Heart right ventricle (tissue), 16 donors: ENCODE data around the gene STIP1. TPM values are rescaled to one million over a fixed set of nuclear protein-coding genes. Genes with fewer than 3 reads are reported as not detected.

Experiments
- ATAC-seq, 8 donors: fragments of 200-7000 bp; cut with Tn5 transposase; one replicate each; pipeline ENCODE4 v1.9.1; 2020; ENCODE audit warnings: mild to moderate bottlenecking in 8 of 8, moderate library complexity in 8 of 8, moderate number of reproducible peaks in 1 of 8
- DNase-seq, 2 donors: peaks; one replicate each; pipeline ENCODE4 v3.0.0-alpha.2; 2020
- H3K27ac ChIP-seq, 10 donors: fragments of 200-600 bp; sonication (generic) in 2 of 10; one replicate each; pipeline versions ENCODE4 v1.5.0 to v1.8.0; 2020 to 2022; ENCODE audit warnings: mild to moderate bottlenecking in 3 of 10
- H3K27me3 ChIP-seq, 7 donors: fragments of 200-600 bp; one replicate each; pipeline ENCODE4 v1.8.0; 2021 to 2022; ENCODE audit warnings: mild to moderate bottlenecking in 2 of 7
- H3K36me3 ChIP-seq, 9 donors: fragments of 200-600 bp; sonication (generic) in 1 of 9; one replicate each; pipeline versions ENCODE4 v1.5.0 to v1.8.0; 2020 to 2022; ENCODE audit warnings: mild to moderate bottlenecking in 2 of 9
- H3K4me1 ChIP-seq, 9 donors: fragments of 200-600 bp; sonication (generic) in 1 of 9; one replicate each; pipeline versions ENCODE4 v1.5.0 to v1.8.0; 2020 to 2022; ENCODE audit warnings: mild to moderate bottlenecking in 4 of 9
- H3K4me3 ChIP-seq, 10 donors: fragments of 200-600 bp; sonication (generic) in 2 of 10; one replicate each; pipeline versions ENCODE4 v1.5.0 to v1.8.0; 2020 to 2022; ENCODE audit warnings: mild to moderate bottlenecking in 7 of 10, moderate library complexity in 2 of 10
- H3K9me3 ChIP-seq, 11 donors: fragments of 200-600 bp in 10 of 11; sonication (generic) in 2 of 11; one replicate each; pipeline versions ENCODE4 v1.5.0 to v1.8.0; 2013 to 2022; ENCODE audit warnings: mild to moderate bottlenecking in 2 of 11, control low read depth in 1 of 11, moderate library complexity in 1 of 11
- WGBS, 2 donors: extraction: QIAGEN DNeasy Blood & Tissue Kit; methylation state at CpG; one replicate each; pipeline ENCODE4 v1.1.7; 2013; ENCODE audit warnings: inconsistent platforms in 1 of 2; 5-methylcytosine and 5-hydroxymethylcytosine counted together
- intact Hi-C, 10 donors: fragments of 100-400 bp; cut with DNase I; formaldehyde crosslinking; loops; one replicate each; pipeline versions ENCODE4 v1.11.1 to v1.14.2; 2022
- polyA plus RNA-seq, 2 donors: library from polyadenylated mRNA; stranded (reverse); fragments of 200-250 nt; gene quantifications; one replicate each; pipeline ENCODE4 v1.2.3, GENCODE V29; 2013
- total RNA-seq, 10 donors: library from RNA; stranded (reverse); fragmentation: NEBNext Ultra II Directional in 3 of 10; extraction: Animal tissue kit (Norgen Biotek cat#: 25700) in 3 of 10; gene quantifications; one replicate each; pipeline versions ENCODE4 v1.2.1 to v1.2.4, GENCODE V29; 2021 to 2023
- TF ChIP-seq, protein P1 (sequence below), 9 donors: fragments of 200-600 bp; sonication (generic) in 2 of 9; IDR thresholded peaks; one replicate each; pipeline versions ENCODE4 v1.5.0 to v1.8.0; 2021 to 2022; ENCODE audit warnings: antibody characterized with exemption in 9 of 9, mild to moderate bottlenecking in 5 of 9, moderate library complexity in 1 of 9
- donor health status: Arrhythmogenic right ventricular cardiomyopathy.
- donor health status: ischemic (EF 13 %, LVEDD 7.1; RV severe dilation, severe dysfunction).
- donor health status: healthy with polysubstance abuse.
- donor health status: DM: no; HTN: yes; CAD: no.
- donor health status: DM: no; HTN: no; CAD: no.
- donor health status: ischemic (EF 25% LVEDD 6.9; RV normal size, moderate dysfunction).
- donor health status: ischemic (EF 25% LVEDD 5.7; RV mildly dilated, moderate dysfunction).
- donor health status: healthy.
- donor health status: DM: yes; HTN: yes; CAD: no.
- donor health status: Ischemic cardiomyopathy.
- donor health status: ischemic (EF 35%, LVEDD 5.7; RV mildly dilated, moderate dysfunction).
- donor health status: nonischemic (EF 11% LVEDD 7.7; RV severe dilation, severe dysfunction).
- donor health status: DM: yes; HTN: yes; CAD: no.
- donor health status: PGD.
- donor health status: ischemic (EF 29% LVEDD 5.4; RV normal size, mild dysfunction).
- donor health status: nonischemic (EF 23%, LVEDD 6.1; RV moderate dilation, normal function).

Gene STIP1
- total and polyA plus RNA-seq, 12 donors, result 55.3 to 144 (median 87.9) TPM

DNA sequence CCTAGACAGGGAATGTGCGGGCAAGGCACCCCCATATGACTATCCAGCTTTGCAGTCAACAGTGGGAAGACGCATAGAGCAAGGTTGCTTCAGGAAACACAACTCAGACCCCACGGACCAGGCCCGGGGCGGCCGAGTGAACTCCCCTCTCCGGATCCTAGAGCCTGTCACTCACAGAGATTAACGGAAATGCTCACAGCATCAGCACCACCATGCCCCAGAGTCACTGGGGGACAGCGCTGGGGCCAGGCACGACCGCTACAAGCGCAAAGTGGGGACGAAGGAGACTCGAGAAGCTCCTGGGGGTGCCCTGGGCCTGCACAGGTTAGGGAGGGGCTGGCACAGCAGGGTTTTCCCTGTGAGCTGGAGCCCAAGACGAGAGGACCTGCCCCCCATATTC, 35.9 kb upstream of the STIP1 start:
- 88 to 89% methylated on average over 15 of the region's 15 CpGs for WGBS, 2 donors
- Histone ChIP-seq H3K4me3 (no peak overlapping the region), H3K4me1 (peaks cover 8 to 60% (median 34%) of the 10 kb centered on the region in 9 donors), H3K36me3 (peaks cover 0 to 6% (median 0%) of the 10 kb centered on the region in 9 donors), H3K27ac (peak overlapping the region in 4 of 10 donors; percentile 77 to 87 (median 78)), H3K27me3 (no peaks in the 10 kb centered on the region), H3K9me3 (no peaks in the 10 kb centered on the region)
- intact Hi-C loops, result loop anchor here in 2 of 10 donors (2.0 to 5.0 kb wide), 2 partner anchors 151 to 313 kb away; partner anchors contain the start of gene MARK2 (in 2 of the 2)
- ATAC-seq (no peak), DNase-seq (no peak)
- TF ChIP-seq, protein P1, sequence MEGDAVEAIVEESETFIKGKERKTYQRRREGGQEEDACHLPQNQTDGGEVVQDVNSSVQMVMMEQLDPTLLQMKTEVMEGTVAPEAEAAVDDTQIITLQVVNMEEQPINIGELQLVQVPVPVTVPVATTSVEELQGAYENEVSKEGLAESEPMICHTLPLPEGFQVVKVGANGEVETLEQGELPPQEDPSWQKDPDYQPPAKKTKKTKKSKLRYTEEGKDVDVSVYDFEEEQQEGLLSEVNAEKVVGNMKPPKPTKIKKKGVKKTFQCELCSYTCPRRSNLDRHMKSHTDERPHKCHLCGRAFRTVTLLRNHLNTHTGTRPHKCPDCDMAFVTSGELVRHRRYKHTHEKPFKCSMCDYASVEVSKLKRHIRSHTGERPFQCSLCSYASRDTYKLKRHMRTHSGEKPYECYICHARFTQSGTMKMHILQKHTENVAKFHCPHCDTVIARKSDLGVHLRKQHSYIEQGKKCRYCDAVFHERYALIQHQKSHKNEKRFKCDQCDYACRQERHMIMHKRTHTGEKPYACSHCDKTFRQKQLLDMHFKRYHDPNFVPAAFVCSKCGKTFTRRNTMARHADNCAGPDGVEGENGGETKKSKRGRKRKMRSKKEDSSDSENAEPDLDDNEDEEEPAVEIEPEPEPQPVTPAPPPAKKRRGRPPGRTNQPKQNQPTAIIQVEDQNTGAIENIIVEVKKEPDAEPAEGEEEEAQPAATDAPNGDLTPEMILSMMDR (IDR thresholded peaks at IDR 0.05), result no peak

DNA sequence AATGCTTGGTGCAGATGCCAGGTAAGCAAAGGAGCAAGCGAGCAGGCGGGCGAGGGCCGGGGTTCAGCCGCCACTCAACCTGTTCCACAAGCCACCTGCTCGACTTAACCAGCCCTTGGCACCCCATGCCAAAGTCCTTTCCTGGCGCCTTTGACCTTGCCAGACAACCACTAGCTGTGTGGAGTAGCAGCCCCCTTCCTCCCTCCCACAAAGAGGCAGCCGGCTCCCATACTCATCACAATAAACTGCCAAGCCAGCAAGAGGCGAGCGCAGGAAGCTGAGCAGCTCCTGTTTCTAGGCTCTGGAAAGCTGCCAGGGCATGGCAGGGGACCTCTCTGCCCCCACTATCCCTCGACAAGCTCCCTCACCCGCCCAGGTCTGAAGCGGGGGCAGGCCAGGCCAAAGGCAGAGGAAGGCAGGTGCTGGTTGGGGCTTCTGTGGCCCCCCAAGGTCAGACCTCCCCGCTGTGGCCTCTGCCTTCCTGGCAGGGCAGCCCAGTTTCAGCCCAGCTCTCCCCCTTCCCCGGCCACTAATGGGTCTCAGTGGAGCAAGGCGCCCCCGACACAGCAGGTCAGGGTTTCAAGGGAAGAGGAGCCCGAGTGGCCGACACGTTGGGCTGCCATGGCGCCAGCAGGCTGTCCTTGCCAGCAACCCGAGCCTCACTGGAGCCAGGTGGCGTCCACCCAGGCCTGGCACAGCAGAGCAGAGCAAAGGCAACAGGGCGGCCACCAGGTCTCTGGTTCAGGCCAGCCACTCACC, 35.3 kb upstream of the STIP1 start:
- peaks cover 0 to 6% (median 0%) of the 10 kb centered on the region in 9 donors for H3K36me3 ChIP-seq
- peak overlapping the region; percentile 31 to 87 (median 71) for H3K27ac ChIP-seq
- DNase-seq, result peak; percentile 52 to 71
- H3K27me3 ChIP-seq, result no peaks in the 10 kb centered on the region
- H3K4me1 ChIP-seq, result peaks cover 8 to 59% (median 34%) of the 10 kb centered on the region in 9 donors
- TF ChIP-seq, protein P1 (IDR thresholded peaks at IDR 0.05), result peak in 1 of 9 donors; percentile 6
- H3K9me3 ChIP-seq, result no peaks in the 10 kb centered on the region
- WGBS, 2 donors, result 60 to 72% methylated on average over 24 of the region's 24 CpGs
- H3K4me3 ChIP-seq, result no peak overlapping the region
- intact Hi-C loops, result loop anchor here in 2 of 10 donors (2.0 to 5.0 kb wide), 2 partner anchors 152 to 313 kb away; partner anchors contain the start of gene MARK2 (in 2 of the 2)
- ATAC-seq, result peak; percentile 23 to 61 (median 47)

DNA sequence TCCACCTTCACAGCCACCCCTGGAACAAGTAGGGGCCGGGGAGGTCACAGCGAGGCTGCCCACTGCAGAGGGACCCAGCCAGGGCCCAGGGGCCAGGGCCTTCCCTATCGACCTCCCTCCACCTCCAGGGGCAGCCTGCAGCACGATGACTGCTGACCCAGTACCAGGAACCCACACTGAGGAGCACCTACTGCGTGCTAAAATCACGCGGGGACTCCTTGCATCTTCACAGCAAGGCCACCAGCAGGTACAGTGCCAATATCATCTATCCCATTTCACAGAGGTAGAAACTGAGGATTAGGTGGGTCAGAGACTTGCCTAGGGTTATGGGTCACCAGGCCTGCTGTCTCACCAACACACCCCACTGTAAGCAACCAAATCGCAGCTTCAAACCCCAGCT, 34.6 kb upstream of the STIP1 start:
- Histone ChIP-seq H3K27me3 (no peaks in the 10 kb centered on the region), H3K4me1 (peaks cover 8 to 58% (median 34%) of the 10 kb centered on the region in 9 donors), H3K36me3 (peaks cover 0 to 6% (median 0%) of the 10 kb centered on the region in 9 donors), H3K4me3 (no peak overlapping the region), H3K27ac (peak overlapping the region in 7 of 10 donors; percentile 41 to 87 (median 70)), H3K9me3 (no peaks in the 10 kb centered on the region)
- DNase-seq, result no peak
- ATAC-seq, result no peak
- intact Hi-C loops, result loop anchor here in 2 of 10 donors (2.0 to 5.0 kb wide), 2 partner anchors 153 to 314 kb away; partner anchors contain the start of gene MARK2 (in 2 of the 2)
- WGBS, 2 donors, result 94% methylated on average over 8 of the region's 8 CpGs
- TF ChIP-seq, protein P1 (IDR thresholded peaks at IDR 0.05), result no peak

DNA sequence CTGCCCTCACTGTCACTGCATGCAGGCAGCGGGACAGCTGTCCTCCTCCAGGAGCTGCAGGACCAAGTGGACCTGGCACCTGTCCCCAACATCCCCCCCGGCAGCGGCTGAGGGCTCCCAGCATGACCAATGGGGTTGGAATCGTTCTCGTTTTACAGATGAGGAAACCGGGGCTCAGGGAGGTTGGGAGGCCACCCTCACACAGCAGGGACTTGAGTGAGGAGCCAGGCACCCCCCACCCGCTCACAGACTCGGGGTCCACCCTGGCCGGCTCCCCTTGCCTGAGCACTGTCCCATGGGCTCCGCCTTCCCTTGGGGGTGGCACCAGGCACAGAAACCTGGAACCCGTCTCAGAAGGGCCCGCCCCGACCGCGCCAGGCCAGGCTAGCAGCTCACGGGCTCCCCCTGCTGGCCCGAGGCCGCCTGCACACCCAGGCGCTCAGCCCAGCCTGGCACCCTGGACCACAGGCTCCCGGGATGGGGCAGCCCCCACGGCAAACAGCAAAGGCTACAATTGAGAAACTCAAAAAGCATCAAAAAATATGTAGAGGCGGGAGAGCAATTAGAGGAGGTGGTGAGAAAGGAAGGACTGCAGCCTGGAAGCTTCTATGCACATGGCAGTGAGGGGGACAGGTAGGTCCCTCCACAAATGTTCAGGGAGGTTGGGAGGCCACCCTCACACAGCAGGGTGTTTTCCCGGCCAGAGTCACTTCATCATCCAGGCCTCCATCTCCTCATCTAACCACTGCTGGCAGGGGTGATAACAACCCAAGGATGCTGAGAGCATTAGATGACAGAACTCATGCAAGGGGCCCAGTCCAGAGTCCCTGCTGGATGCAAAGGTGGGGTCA, 32.9 kb upstream of the STIP1 start:
- TF ChIP-seq, protein P1 (IDR thresholded peaks at IDR 0.05), result peak; percentile 99 to 100 (median 100)
- H3K9me3 ChIP-seq, result no peaks in the 10 kb centered on the region
- DNase-seq, result peak; percentile 37 to 72
- no peak overlapping the region for H3K27ac ChIP-seq
- H3K27me3 ChIP-seq, result no peaks in the 10 kb centered on the region
- peak overlapping the region in 1 of 10 donors; percentile 17 for H3K4me3 ChIP-seq
- peak; percentile 24 to 62 (median 48) for ATAC-seq
- H3K36me3 ChIP-seq, result peaks cover 0 to 6% (median 0%) of the 10 kb centered on the region in 9 donors
- intact Hi-C loops, result loop anchor here in 3 of 10 donors (2.0 to 5.0 kb wide), 2 partner anchors 152 to 316 kb away; partner anchors contain the start of gene MARK2 (in 2 of the 3)
- H3K4me1 ChIP-seq, result peaks cover 8 to 70% (median 37%) of the 10 kb centered on the region in 9 donors
- 21 to 23% methylated on average over 23 of the region's 23 CpGs for WGBS, 2 donors
